Transverse colon (tissue), 4 donors: ENCODE results near the gene KCNG1. TPM values are rescaled to one million over a fixed set of nuclear protein-coding genes. Genes with fewer than 3 reads are reported as not detected.

Source experiments
- DNase-seq: peaks from one replicate; pipeline ENCODE4 v3.0.0-alpha.2; 2019
- H3K27ac ChIP-seq, 4 donors: fragments of 200-600 bp; sonication (generic); 2 replicates each; pipeline ENCODE4 v1.5.1; 2016 to 2018; ENCODE audit warnings: inconsistent platforms in 4 of 4
- H3K27me3 ChIP-seq: fragments of 200-600 bp; sonication (generic); 2 replicates; pipeline ENCODE4 v1.5.1; 2017; ENCODE audit warnings: inconsistent platforms
- H3K36me3 ChIP-seq, 4 donors: fragments of 200-600 bp; sonication (generic); 2 replicates each; pipeline ENCODE4 v1.5.1; 2017 to 2019; ENCODE audit warnings: inconsistent platforms in 4 of 4
- H3K4me1 ChIP-seq, 4 donors: fragments of 200-600 bp; sonication (generic); 2 replicates each; pipeline ENCODE4 v1.5.1; 2017 to 2020; ENCODE audit warnings: inconsistent platforms in 4 of 4
- H3K4me3 ChIP-seq, 4 donors: fragments of 200-600 bp; sonication (generic); 1 replicate in 1 of 4; 2 replicates in 3 of 4; pipeline versions ENCODE4 v1.5.1 to v1.6.1; 2017 to 2019; ENCODE audit warnings: inconsistent platforms in 4 of 4
- H3K9me3 ChIP-seq, 2 donors: fragments of 200-600 bp; sonication (generic); 2 replicates each; pipeline ENCODE4 v1.5.1; 2017 to 2019; ENCODE audit warnings: inconsistent platforms in 2 of 2
- EP300 ChIP-seq: sonication (generic); formaldehyde crosslinking; IDR thresholded peaks from one replicate; pipeline ENCODE4 v1.6.1; 2017; ENCODE audit warnings: antibody characterized with exemption, low read depth
- POLR2A ChIP-seq: fragments of 450-650 bp; IDR thresholded peaks from one replicate; pipeline ENCODE4 v1.6.1; 2016; ENCODE audit warnings: antibody characterized with exemption, mild to moderate bottlenecking, moderate library complexity
- POLR2AphosphoS5 ChIP-seq, 3 donors: sonication (generic); formaldehyde crosslinking; IDR thresholded peaks; one replicate each; pipeline ENCODE4 v1.6.1; 2016; ENCODE audit warnings: antibody characterized with exemption in 3 of 3
- WGBS, 2 donors: methylation state at CpG; one replicate each; pipeline ENCODE4 v1.1.5; 2018; ENCODE audit warnings: low coverage in 1 of 2; 5-methylcytosine and 5-hydroxymethylcytosine counted together
- in situ Hi-C, 4 donors: fragments of 200-750 bp; cut with MboI; loops; one replicate each; pipeline versions ENCODE4 v1.15.0 to v1.15.1; 2017; ENCODE audit warnings: low sequenced_read_pairs in 3 of 4, low pct_ligation_motif_present in 1 of 4, low pct_unique_long_range_greater_than_20kb in 1 of 4
- intact Hi-C: fragments of 100-400 bp; cut with DNase I; formaldehyde crosslinking; loops from one replicate; pipeline ENCODE4 v1.15.1; 2023; ENCODE audit warnings: low total_unique reads
- total RNA-seq, 4 donors: library from RNA; depleted of rRNA; stranded (reverse); fragments of >200 nt; gene quantifications; one replicate each; pipeline ENCODE4 v1.1.0, GENCODE V29; 2016
- TF ChIP-seq, protein P1 (sequence below), 5 experiments: fragments of 200-600 bp in 3 of 5; fragments of 450-650 bp in 2 of 5; sonication (generic) in 3 of 5; IDR thresholded peaks; 1 replicate in 2 of 5; 2 replicates in 3 of 5; pipeline ENCODE4 v1.5.1; 2016 to 2017; ENCODE audit warnings: antibody characterized with exemption in 5 of 5, inconsistent platforms in 3 of 5, mild to moderate bottlenecking in 2 of 5, moderate library complexity in 1 of 5

KCNG1 gene, protein sequence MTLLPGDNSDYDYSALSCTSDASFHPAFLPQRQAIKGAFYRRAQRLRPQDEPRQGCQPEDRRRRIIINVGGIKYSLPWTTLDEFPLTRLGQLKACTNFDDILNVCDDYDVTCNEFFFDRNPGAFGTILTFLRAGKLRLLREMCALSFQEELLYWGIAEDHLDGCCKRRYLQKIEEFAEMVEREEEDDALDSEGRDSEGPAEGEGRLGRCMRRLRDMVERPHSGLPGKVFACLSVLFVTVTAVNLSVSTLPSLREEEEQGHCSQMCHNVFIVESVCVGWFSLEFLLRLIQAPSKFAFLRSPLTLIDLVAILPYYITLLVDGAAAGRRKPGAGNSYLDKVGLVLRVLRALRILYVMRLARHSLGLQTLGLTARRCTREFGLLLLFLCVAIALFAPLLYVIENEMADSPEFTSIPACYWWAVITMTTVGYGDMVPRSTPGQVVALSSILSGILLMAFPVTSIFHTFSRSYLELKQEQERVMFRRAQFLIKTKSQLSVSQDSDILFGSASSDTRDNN
- total RNA-seq, result 10 to 100 TPM in 2 of 4 donors, 1 to 10 TPM in 2; 3.8 to 36.3 (median 8.9) TPM

DNA sequence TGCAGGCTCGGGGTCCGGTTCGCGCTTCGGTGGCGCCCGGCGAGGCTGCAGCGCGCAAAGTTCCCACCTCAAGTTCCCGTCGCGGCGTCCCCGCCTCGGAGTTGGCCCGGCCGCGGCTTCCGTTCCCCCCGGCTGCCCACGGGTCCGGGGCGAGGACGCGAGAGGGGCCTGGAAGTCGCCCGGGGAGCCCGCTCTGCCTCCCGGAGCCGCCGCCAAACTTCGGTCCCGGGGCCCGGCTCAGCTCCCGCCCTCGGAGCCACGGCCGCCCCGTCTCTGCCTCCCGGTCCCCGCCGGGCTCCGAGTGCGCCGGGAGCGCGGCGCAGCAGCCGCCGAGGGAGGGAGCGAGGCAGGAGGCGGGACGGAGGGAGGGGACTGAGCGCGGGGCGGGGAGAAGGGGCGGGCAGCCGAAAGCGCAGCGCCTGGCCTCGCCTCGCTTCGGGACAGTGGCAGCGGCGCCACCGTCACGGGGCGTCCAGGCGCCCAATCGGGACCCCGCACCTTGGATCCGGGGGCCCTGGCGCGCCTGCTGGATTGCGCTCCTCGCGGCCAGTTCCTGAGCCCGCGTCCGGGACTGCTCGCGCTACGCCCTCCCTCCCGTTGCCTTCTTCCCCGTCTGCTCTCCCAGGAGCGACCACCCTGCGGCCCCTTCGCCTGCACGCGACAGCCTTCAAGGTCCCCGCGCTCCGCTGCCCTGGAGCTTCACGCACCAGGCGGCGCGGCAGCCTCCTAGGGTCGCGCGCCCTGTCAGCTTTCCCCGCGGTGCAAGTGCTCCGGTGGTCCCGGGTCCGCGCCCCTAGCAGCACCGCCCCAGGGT is at the start of gene KCNG1:
Gene KCNG1 (minus strand): TSS at position 305 of the 814 bp plus-strand sequence. CDS start 12,769 bp downstream, outside the sequence.
- peak; percentile 81 for DNase-seq
- H3K36me3 ChIP-seq, result no peaks in the 10 kb centered on the region
- peak within 1 kb of the TSS; percentile 44 to 68 (median 48) for H3K4me3 ChIP-seq
- no peaks in the 10 kb centered on the region for H3K9me3 ChIP-seq
- in situ Hi-C loops, result no loop called here
- H3K4me1 ChIP-seq, result peaks cover 0 to 16% (median 12%) of the 10 kb centered on the region in 4 donors
- intact Hi-C loops, result no loop called here
- H3K27me3 ChIP-seq, result peaks cover 73% of the 10 kb centered on the region
- WGBS, 2 donors, result 1% methylated on average over 62 of the region's 108 CpGs; no CpG with 5 or more reads in 1 of the 2 donors
- TF ChIP-seq POLR2AphosphoS5 (IDR thresholded peaks at IDR 0.05), result peak in 2 of 3 donors; percentile 61 to 74
- TF ChIP-seq, protein P1, sequence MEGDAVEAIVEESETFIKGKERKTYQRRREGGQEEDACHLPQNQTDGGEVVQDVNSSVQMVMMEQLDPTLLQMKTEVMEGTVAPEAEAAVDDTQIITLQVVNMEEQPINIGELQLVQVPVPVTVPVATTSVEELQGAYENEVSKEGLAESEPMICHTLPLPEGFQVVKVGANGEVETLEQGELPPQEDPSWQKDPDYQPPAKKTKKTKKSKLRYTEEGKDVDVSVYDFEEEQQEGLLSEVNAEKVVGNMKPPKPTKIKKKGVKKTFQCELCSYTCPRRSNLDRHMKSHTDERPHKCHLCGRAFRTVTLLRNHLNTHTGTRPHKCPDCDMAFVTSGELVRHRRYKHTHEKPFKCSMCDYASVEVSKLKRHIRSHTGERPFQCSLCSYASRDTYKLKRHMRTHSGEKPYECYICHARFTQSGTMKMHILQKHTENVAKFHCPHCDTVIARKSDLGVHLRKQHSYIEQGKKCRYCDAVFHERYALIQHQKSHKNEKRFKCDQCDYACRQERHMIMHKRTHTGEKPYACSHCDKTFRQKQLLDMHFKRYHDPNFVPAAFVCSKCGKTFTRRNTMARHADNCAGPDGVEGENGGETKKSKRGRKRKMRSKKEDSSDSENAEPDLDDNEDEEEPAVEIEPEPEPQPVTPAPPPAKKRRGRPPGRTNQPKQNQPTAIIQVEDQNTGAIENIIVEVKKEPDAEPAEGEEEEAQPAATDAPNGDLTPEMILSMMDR (IDR thresholded peaks at IDR 0.05), result no peak
- H3K27ac ChIP-seq, result peak within 1 kb of the TSS; percentile 36 to 60 (median 52)

DNA sequence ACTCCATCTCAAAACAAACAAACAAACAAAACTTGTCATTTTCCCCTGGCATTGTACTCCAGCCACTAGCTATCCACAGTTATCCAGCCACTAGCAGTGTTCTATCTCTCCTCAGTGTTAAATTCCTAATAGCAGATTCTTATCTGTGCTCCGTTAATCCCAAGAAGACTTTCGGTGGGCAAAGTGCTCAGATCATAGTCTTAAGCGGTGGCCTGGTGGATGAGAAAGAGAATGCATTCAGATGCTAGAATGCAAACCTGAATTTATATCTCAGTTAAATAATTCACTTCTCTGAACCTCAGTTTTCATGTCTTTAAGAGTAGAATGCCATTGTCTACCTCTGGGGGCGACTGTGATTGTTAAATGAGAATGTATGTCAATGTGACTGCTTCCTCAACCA is 47.7 kb upstream of the KCNG1 start:
- Histone ChIP-seq H3K27ac (no peak overlapping the region), H3K4me3 (no peak overlapping the region), H3K36me3 (no peaks in the 10 kb centered on the region), H3K9me3 (no peaks in the 10 kb centered on the region), H3K27me3 (peaks cover 43% of the 10 kb centered on the region), H3K4me1 (no peaks in the 10 kb centered on the region)
- in situ Hi-C loops, result no loop called here
- intact Hi-C loops, result no loop called here
- no peak for DNase-seq
- TF ChIP-seq, protein P1 (IDR thresholded peaks at IDR 0.05), result no peak
- TF ChIP-seq POLR2AphosphoS5 (IDR thresholded peaks at IDR 0.05) (no peak), EP300 (no peak), POLR2A (no peak)
- 81 to 88% methylated on average over 4 of the region's 4 CpGs for WGBS, 2 donors

DNA sequence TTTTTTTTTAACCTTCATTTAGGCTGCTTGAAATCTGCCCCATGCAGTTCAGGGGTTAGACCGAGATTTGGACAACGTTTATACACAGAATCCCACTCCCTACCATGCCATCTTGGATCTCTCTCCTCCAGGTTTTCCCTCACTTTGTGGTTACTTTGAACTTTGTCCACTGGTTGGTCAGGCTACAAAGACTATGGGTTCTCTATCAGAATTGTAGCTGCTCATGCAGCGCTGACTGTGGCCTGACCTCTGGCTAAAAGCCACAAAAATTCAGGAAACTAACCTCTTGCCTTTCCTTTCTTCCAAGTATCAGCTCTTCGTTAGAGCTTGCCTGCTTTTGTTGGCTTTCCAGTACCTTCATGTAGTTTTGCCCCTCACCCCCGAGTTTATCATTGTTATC is 44.9 kb upstream of the KCNG1 start:
- Histone ChIP-seq H3K27ac (no peak overlapping the region), H3K4me1 (no peaks in the 10 kb centered on the region), H3K4me3 (no peak overlapping the region), H3K27me3 (peaks cover 31% of the 10 kb centered on the region), H3K36me3 (no peaks in the 10 kb centered on the region), H3K9me3 (no peaks in the 10 kb centered on the region)
- in situ Hi-C loops (no loop called here), intact Hi-C loops (no loop called here)
- WGBS, 2 donors, result 48% methylated on average over 5 of the region's 5 CpGs; no CpG with 5 or more reads in 1 of the 2 donors
- TF ChIP-seq POLR2A, result no peak
- no peak for TF ChIP-seq EP300
- TF ChIP-seq POLR2AphosphoS5 (IDR thresholded peaks at IDR 0.05), result no peak
- TF ChIP-seq, protein P1 (IDR thresholded peaks at IDR 0.05), result no peak
- no peak for DNase-seq

DNA sequence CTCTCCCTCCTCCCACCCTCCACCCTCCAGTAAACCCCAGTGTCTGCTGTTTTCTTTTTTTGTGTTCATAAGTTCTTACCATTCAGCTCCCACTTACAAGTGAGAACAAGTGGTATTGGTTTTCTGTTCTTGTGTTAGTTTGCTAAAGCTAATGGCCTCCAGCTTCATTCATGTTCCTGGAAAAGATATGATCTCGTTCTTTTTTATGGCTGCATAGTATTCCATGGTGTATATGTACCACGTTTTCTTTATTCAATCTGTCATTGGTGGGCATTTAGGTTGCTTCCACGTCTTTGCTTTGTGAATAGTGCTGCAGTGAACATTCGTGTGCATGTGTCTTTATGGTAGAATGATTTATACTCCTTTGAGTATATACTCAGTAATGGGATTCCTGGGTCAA is 42.7 kb upstream of the KCNG1 start:
- no peaks in the 10 kb centered on the region for H3K36me3 ChIP-seq
- in situ Hi-C loops (no loop called here), intact Hi-C loops (no loop called here)
- 70 to 71% methylated on average over 3 to 4 of the region's 4 CpGs for WGBS, 2 donors
- H3K4me1 ChIP-seq, result no peaks in the 10 kb centered on the region
- H3K9me3 ChIP-seq, result no peaks in the 10 kb centered on the region
- peaks cover 33% of the 10 kb centered on the region for H3K27me3 ChIP-seq
- TF ChIP-seq, protein P1 (IDR thresholded peaks at IDR 0.05), result no peak
- TF ChIP-seq POLR2AphosphoS5 (IDR thresholded peaks at IDR 0.05) (no peak), POLR2A (no peak), EP300 (no peak)
- DNase-seq, result no peak
- no peak overlapping the region for H3K27ac ChIP-seq
- no peak overlapping the region for H3K4me3 ChIP-seq
